Esophagus muscularis mucosa (tissue), 3 donors: ENCODE data around the gene GIGYF1.

Experiments
- CTCF ChIP-seq, 3 experiments: fragments of 200-600 bp in 2 of 3; fragments of 450-650 bp in 1 of 3; sonication (generic) in 2 of 3; IDR thresholded peaks; one replicate each; pipeline ENCODE4 v1.5.1; 2017 to 2019; ENCODE audit warnings: antibody characterized with exemption in 3 of 3, mild to moderate bottlenecking in 2 of 3, moderate library complexity in 1 of 3
- POLR2A ChIP-seq: fragments of 450-650 bp; IDR thresholded peaks from one replicate; pipeline ENCODE4 v1.6.1; 2017; ENCODE audit warnings: antibody characterized with exemption, moderate library complexity, mild to moderate bottlenecking, low read depth

- TF ChIP-seq POLR2A (no peak), CTCF (IDR thresholded peaks at IDR 0.05) (no peak)
These were observed 17.3 kb downstream of the GIGYF1 start for GRCh38 chr7:100676501-100677306.
